Stimulated activated CD4-positive, alpha-beta T cell treated with anti-CD3 and anti-CD28 coated beads, Interleukin-12 subunit alpha, Interleukin-12 subunit beta, amount 100 ng/mL, for 24 hours (primary cell): ENCODE measurements around the gene ZNF791.
A peak's percentile ranks its signal among the peaks of the same experiment; 100 is the strongest.
"Not testable (repeated sequence)": the region's sequence is repeated elsewhere in the genome, so short reads cannot be mapped to it uniquely, and the experiment has no call there.

Experiments used
- DNase-seq, 2 experiments: peaks; one replicate each; pipeline ENCODE4 v3.0.0-alpha.2; 2020; ENCODE audit warnings: low read depth in 2 of 2

The ZNF791 gene

GRCh38 chr19:12610540-12611360 lies at the start of gene ZNF791, which contains the start of gene ZNF490:
TSS of gene ZNF791 (plus strand) at chr19:12610920. CDS start at chr19:12611080, 160 bp downstream.
TSS of gene ZNF490 (minus strand) at chr19:12610813. CDS start at chr19:12610680, 133 bp downstream.
- DNase-seq: peak; percentile 92 to 98

- peak; percentile 83 to 96 for DNase-seq
These were observed 46.6 kb upstream of the ZNF791 start for GRCh38 chr19:12564016-12564664.

- DNase-seq: not testable (repeated sequence)
These were observed 44.3 kb upstream of the ZNF791 start for GRCh38 chr19:12566380-12566779.

- no peak for DNase-seq
These were observed 42.8 kb upstream of the ZNF791 start for GRCh38 chr19:12567951-12568350.

GRCh38 chr19:12574036-12574435 lies 36.7 kb upstream of the ZNF791 start:
- no peak for DNase-seq

GRCh38 chr19:12578641-12579040 lies 32.1 kb upstream of the ZNF791 start:
- no peak for DNase-seq

GRCh38 chr19:12580180-12580694 lies 30.5 kb upstream of the ZNF791 start:
- no peak for DNase-seq

- DNase-seq: no peak
These were observed 29.6 kb upstream of the ZNF791 start for GRCh38 chr19:12581100-12581499.

GRCh38 chr19:12596485-12596884 lies 14.2 kb upstream of the ZNF791 start:
- DNase-seq: no peak

GRCh38 chr19:12596927-12597548 lies 13.7 kb upstream of the ZNF791 start:
- DNase-seq: no peak

- DNase-seq: no peak
These were observed 13.1 kb upstream of the ZNF791 start for GRCh38 chr19:12597594-12597993.

GRCh38 chr19:12603714-12604113 lies 7.0 kb upstream of the ZNF791 start:
- peak; percentile 37 to 38 for DNase-seq

GRCh38 chr19:12606796-12607195 lies 3.9 kb upstream of the ZNF791 start:
- DNase-seq: no peak

GRCh38 chr19:12607631-12608030 lies 3.1 kb upstream of the ZNF791 start:
- no peak for DNase-seq

- no peak for DNase-seq
These were observed 610 bp downstream of the ZNF791 start for GRCh38 chr19:12611361-12611699.

- no peak for DNase-seq
These were observed 6.9 kb downstream of the ZNF791 start for GRCh38 chr19:12617646-12618045.

GRCh38 chr19:12621253-12622024 lies 10.7 kb downstream of the ZNF791 start:
- not testable (repeated sequence) for DNase-seq

- DNase-seq: no peak
These were observed 12.8 kb downstream of the ZNF791 start for GRCh38 chr19:12623361-12624031.

- DNase-seq: no peak
These were observed 16.2 kb downstream of the ZNF791 start for GRCh38 chr19:12626958-12627357.

- no peak for DNase-seq
These were observed 17.6 kb downstream of the ZNF791 start for GRCh38 chr19:12628040-12629022.
